GM19351 (cell line): ENCODE data around the gene ME3.

Source experiments
- ATAC-seq: cut with Tn5 transposase; IDR thresholded peaks from one replicate; pipeline ENCODE4 v1.9.1; 2021; ENCODE audit warnings: mild to moderate bottlenecking, moderate library complexity; ENCODE audit not compliant: unreplicated experiment

The ME3 gene

GRCh38 chr11:86469491-86470388 lies 202.7 kb downstream of the ME3 start:
- no peak for ATAC-seq

GRCh38 chr11:86468169-86468568 lies 204.2 kb downstream of the ME3 start:
- ATAC-seq, result no peak

- ATAC-seq, result no peak
Observed at GRCh38 chr11:86464509-86465221, 207.8 kb downstream of the ME3 start.

- no peak for ATAC-seq
Observed at GRCh38 chr11:86463955-86464354, 208.5 kb downstream of the ME3 start.

- ATAC-seq, result no peak
Observed at GRCh38 chr11:86463120-86463519, 209.3 kb downstream of the ME3 start.

- no peak for ATAC-seq
Observed at GRCh38 chr11:86461892-86462291, 210.5 kb downstream of the ME3 start.

GRCh38 chr11:86460461-86461385 lies 211.7 kb downstream of the ME3 start:
- ATAC-seq, result no peak

- no peak for ATAC-seq
Observed at GRCh38 chr11:86459682-86460460, 212.5 kb downstream of the ME3 start.

GRCh38 chr11:86459002-86459385 lies 213.4 kb downstream of the ME3 start:
- ATAC-seq, result no peak

GRCh38 chr11:86458294-86459001 lies 214.0 kb downstream of the ME3 start:
- no peak for ATAC-seq

- peak; percentile 91 for ATAC-seq
Observed at GRCh38 chr11:86456075-86456939, 216.1 kb downstream of the ME3 start.

- ATAC-seq, result no peak
Observed at GRCh38 chr11:86453290-86454030, 219.0 kb downstream of the ME3 start.

GRCh38 chr11:86449993-86450629 lies 222.3 kb downstream of the ME3 start:
- no peak for ATAC-seq

- ATAC-seq, result peak; percentile 38
Observed at GRCh38 chr11:86447763-86448480, 224.5 kb downstream of the ME3 start.

- no peak for ATAC-seq
Observed at GRCh38 chr11:86446924-86447285, 225.5 kb downstream of the ME3 start.

- peak; percentile 38 for ATAC-seq
Observed at GRCh38 chr11:86446163-86446923, 226.1 kb downstream of the ME3 start.
